ENCODE data around the gene FRMPD4.

DNA sequence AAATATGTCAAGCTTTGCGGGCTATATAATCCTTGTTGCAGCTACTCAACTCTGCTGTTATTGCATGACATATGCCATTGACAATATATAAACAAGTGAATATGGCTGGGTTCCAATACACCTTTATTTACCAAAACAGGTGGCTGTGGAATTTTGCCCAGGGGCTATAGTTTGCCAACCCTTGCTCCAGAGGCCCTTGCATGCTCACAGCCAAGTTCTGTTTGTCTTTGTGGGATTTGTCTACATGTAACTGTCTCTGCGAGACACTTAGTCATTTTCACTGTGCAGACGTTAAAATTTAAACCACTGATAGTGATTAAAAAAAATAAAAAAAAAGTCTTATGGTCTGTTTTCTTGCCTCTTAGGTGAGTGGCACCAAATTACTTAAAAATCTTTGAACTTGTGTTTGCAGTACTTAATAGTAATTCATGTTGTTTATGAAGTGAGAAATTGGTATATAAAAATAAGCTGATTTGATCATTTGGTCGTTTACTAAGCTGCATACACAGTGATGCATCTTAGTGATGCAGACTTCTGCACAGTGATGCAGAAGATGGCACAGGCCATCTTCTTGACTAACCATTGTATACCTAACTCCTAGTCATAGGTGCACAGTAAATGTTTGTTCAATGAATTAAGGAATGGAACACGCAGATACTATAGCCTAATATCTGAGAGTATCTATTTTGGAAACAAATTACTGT, 170.9 kb downstream of the FRMPD4 start:
- TF ChIP-seq POLR2AphosphoS5 (IDR thresholded peaks at IDR 0.05; ENCODE audit: borderline replicate concordance, low read depth, low read length) (no peak), FOXP2 (optimal IDR thresholded peaks at IDR 0.05; ENCODE audit: control extremely low read depth, extremely low read length, insufficient read depth) (no peak), EZH2 (IDR thresholded peaks at IDR 0.05) (no peak)

Measured in SK-N-MC (cell line).